ENCODE results near the gene PACRG.

The PACRG gene

DNA sequence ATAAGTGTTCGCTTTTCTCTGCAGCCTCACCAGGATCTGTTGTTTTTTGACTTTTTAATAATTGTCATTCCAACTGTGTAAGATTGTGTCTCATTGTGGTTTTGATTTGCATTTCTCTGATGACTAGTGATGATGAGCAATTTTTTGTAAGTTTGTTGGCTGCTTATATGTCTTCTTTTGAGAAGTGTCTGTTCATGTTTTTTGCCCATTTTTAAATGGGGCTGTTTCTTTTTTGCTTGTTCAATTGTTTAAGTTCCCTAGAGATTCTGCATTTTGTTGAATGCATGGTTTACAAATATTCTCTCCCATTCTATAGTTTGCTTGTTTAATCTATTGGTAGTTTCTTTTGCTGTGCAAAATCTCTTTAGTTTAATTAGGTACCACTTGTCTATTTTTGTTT, 295.9 kb downstream of the PACRG start:
- ATAC-seq (ENCODE audit: low read depth), result no peak
- peaks cover 1% of the 10 kb centered on the region for H3K9me3 ChIP-seq (ENCODE audit: severe bottlenecking)
- no peak overlapping the region for H3K27ac ChIP-seq (ENCODE audit: poor library complexity, severe bottlenecking)

GRCh38 chr6:163026893-163027292, 299.1 kb downstream of the PACRG start:
- Histone ChIP-seq H3K9me3 (ENCODE audit: severe bottlenecking) (peaks cover 1% of the 10 kb centered on the region), H3K4me3 (ENCODE audit: severe bottlenecking) (no peak overlapping the region), H3K27ac (ENCODE audit: poor library complexity, severe bottlenecking) (no peak overlapping the region), H3K27me3 (ENCODE audit: insufficient read depth, poor library complexity, severe bottlenecking) (no peaks in the 10 kb centered on the region), H3K4me1 (ENCODE audit: insufficient read depth, poor library complexity, severe bottlenecking) (no peaks in the 10 kb centered on the region), H3K36me3 (ENCODE audit: low read depth) (no peaks in the 10 kb centered on the region)
- DNase-seq (ENCODE audit: low spot score) (no peak), ATAC-seq (ENCODE audit: low read depth) (no peak)
- TF ChIP-seq CTCF (IDR thresholded peaks at IDR 0.05; ENCODE audit: poor library complexity, severe bottlenecking), result no peak

More for the DNA sequence above, 295.9 kb downstream of the PACRG start:
- peaks cover 12% of the 10 kb centered on the region for H3K27me3 ChIP-seq (ENCODE audit: insufficient read depth, poor library complexity, severe bottlenecking)
- H3K4me3 ChIP-seq (ENCODE audit: severe bottlenecking), result no peak overlapping the region
- no peak for TF ChIP-seq CTCF (IDR thresholded peaks at IDR 0.05; ENCODE audit: poor library complexity, severe bottlenecking)
- H3K4me1 ChIP-seq (ENCODE audit: insufficient read depth, poor library complexity, severe bottlenecking), result no peaks in the 10 kb centered on the region
- no peaks in the 10 kb centered on the region for H3K36me3 ChIP-seq (ENCODE audit: low read depth)
- no peak for DNase-seq (ENCODE audit: low spot score)

GRCh38 chr6:163030980-163031379, 303.2 kb downstream of the PACRG start:
- Histone ChIP-seq H3K9me3 (ENCODE audit: severe bottlenecking) (no peaks in the 10 kb centered on the region), H3K27me3 (ENCODE audit: insufficient read depth, poor library complexity, severe bottlenecking) (no peaks in the 10 kb centered on the region), H3K27ac (ENCODE audit: poor library complexity, severe bottlenecking) (no peak overlapping the region), H3K4me1 (ENCODE audit: insufficient read depth, poor library complexity, severe bottlenecking) (no peaks in the 10 kb centered on the region), H3K36me3 (ENCODE audit: low read depth) (no peaks in the 10 kb centered on the region), H3K4me3 (ENCODE audit: severe bottlenecking) (no peak overlapping the region)
- TF ChIP-seq CTCF (IDR thresholded peaks at IDR 0.05; ENCODE audit: poor library complexity, severe bottlenecking), result no peak
- no peak for DNase-seq (ENCODE audit: low spot score)
- no peak for ATAC-seq (ENCODE audit: low read depth)

DNA sequence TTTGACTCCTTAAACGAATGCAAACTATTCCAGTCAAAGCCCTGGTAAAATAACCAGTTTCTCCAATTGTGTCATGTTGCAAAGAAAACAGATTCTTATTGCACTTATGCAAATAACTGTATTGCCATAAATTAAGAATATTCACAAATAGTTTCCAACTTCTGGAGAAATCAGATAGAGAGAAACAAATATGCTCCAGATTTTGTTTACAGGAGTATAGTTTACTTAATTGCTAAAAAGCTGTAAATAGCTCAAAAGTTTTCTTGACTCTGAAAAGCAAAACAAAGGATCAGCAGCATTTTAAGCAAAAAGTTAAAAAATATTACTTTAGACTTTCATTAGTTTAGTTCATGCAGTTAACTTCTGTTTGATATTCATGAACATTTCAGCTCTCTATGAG, 304.2 kb downstream of the PACRG start:
- H3K9me3 ChIP-seq (ENCODE audit: severe bottlenecking), result no peaks in the 10 kb centered on the region

More for the DNA sequence above, 304.2 kb downstream of the PACRG start:
- Histone ChIP-seq H3K27me3 (ENCODE audit: insufficient read depth, poor library complexity, severe bottlenecking) (no peaks in the 10 kb centered on the region), H3K36me3 (ENCODE audit: low read depth) (no peaks in the 10 kb centered on the region), H3K4me3 (ENCODE audit: severe bottlenecking) (no peak overlapping the region), H3K4me1 (ENCODE audit: insufficient read depth, poor library complexity, severe bottlenecking) (no peaks in the 10 kb centered on the region), H3K27ac (ENCODE audit: poor library complexity, severe bottlenecking) (no peak overlapping the region)
- ATAC-seq (ENCODE audit: low read depth) (no peak), DNase-seq (ENCODE audit: low spot score) (no peak)
- TF ChIP-seq CTCF (IDR thresholded peaks at IDR 0.05; ENCODE audit: poor library complexity, severe bottlenecking), result no peak
